IMR-90 (cell line): Measurements from ENCODE around the gene ARPP21. TPM values are rescaled to one million over a fixed set of nuclear protein-coding genes. Genes with fewer than 3 reads are reported as not detected.

ENCODE experiments used
- ATAC-seq: fragments of 200-7000 bp; cut with Tn5 transposase; 2 replicates; pipeline ENCODE4 v1.9.1; 2020; ENCODE audit warnings: low read depth, mild to moderate bottlenecking, moderate library complexity
- BruUV-seq: library from RNA; stranded (reverse); fragments of 400-500 nt; replicated peaks from 2 replicates; lab custom pipeline; 2021; lab: Mats Ljungman, UMichigan
- CTCF ChIA-PET: fragments of 300-600 bp; formaldehyde crosslinking; extraction: SDS; loops from one replicate; lab custom pipeline; 2021; ENCODE audit warnings: antibody characterized with exemption; lab: Yijun Ruan, JAX
- POLR2A ChIA-PET: fragments of 300-600 bp; sonication (Branson Sonifier 250); formaldehyde crosslinking; loops from one replicate; lab custom pipeline; 2022; ENCODE audit warnings: antibody characterized with exemption; ENCODE audit not compliant: unreplicated experiment; lab: Charles Lee
- DNase-seq: peaks from one replicate; pipeline ENCODE4 v3.0.0; 2013
- H2AFZ ChIP-seq: replicated peaks from 2 replicates; pipeline ENCODE3; 2013; ENCODE audit warnings: low read length, mild to moderate bottlenecking; ENCODE audit not compliant: poor library complexity
- H2AK5ac ChIP-seq: 2 replicates; pipeline ENCODE4 v1.6.1; 2013; ENCODE audit warnings: low read depth, low read length, inconsistent platforms
- H2AK9ac ChIP-seq: replicated peaks from 2 replicates; pipeline ENCODE3; 2013; ENCODE audit warnings: mild to moderate bottlenecking, low read depth, low read length, moderate library complexity; ENCODE audit not compliant: poor library complexity
- H2BK120ac ChIP-seq: 2 replicates; pipeline ENCODE4 v1.6.1; 2013; ENCODE audit warnings: low read depth, low read length, inconsistent platforms
- H2BK15ac ChIP-seq: 3 replicates; pipeline ENCODE4 v1.6.1; 2013; ENCODE audit warnings: low read depth, low read length, inconsistent platforms
- H2BK20ac ChIP-seq: 2 replicates; pipeline ENCODE4 v1.6.1; 2013; ENCODE audit warnings: low read depth, mild to moderate bottlenecking, inconsistent platforms, low read length, moderate library complexity
- H2BK5ac ChIP-seq: 2 replicates; pipeline ENCODE4 v1.6.1; 2013; ENCODE audit warnings: mild to moderate bottlenecking, low read depth, low read length, inconsistent platforms; ENCODE audit not compliant: poor library complexity, severe bottlenecking
- H3K14ac ChIP-seq: replicated peaks from 2 replicates; pipeline ENCODE4 v1.6.1; 2013; ENCODE audit warnings: low read depth, low read length, inconsistent platforms
- H3K18ac ChIP-seq: 2 replicates; pipeline ENCODE4 v1.6.1; 2013; ENCODE audit warnings: low read depth, low read length, control low read depth
- H3K23ac ChIP-seq: 2 replicates; pipeline ENCODE4 v1.6.1; 2013; ENCODE audit warnings: low read depth, low read length, inconsistent platforms
- H3K27ac ChIP-seq: 2 replicates; pipeline ENCODE4 v1.5.1; 2013; ENCODE audit warnings: mild to moderate bottlenecking, control low read depth, low read length; ENCODE audit not compliant: insufficient read depth
- H3K27me3 ChIP-seq: 2 replicates; pipeline ENCODE4 v1.6.1; 2013; ENCODE audit warnings: low read length; ENCODE audit not compliant: control insufficient read depth, insufficient read depth
- H3K36me3 ChIP-seq: 2 replicates; pipeline ENCODE4 v1.6.1; 2013; ENCODE audit warnings: low read length, mixed read lengths; ENCODE audit not compliant: control insufficient read depth, insufficient read depth
- H3K4ac ChIP-seq: 2 replicates; pipeline ENCODE4 v1.6.1; 2013; ENCODE audit warnings: low read depth, low read length, inconsistent platforms
- H3K4me1 ChIP-seq: 2 replicates; pipeline ENCODE4 v1.6.1; 2013; ENCODE audit warnings: low read length, mixed read lengths; ENCODE audit not compliant: control insufficient read depth, insufficient read depth
- H3K4me2 ChIP-seq: 2 replicates; pipeline ENCODE4 v1.6.1; 2013; ENCODE audit warnings: low read depth, mild to moderate bottlenecking, control low read depth, low read length, moderate library complexity
- H3K4me3 ChIP-seq: 2 replicates; pipeline ENCODE4 v1.5.1; 2013; ENCODE audit warnings: low read depth, mild to moderate bottlenecking, control low read depth, low read length, moderate library complexity; ENCODE audit not compliant: insufficient read depth
- H3K56ac ChIP-seq: 2 replicates; pipeline ENCODE4 v1.6.1; 2013; ENCODE audit warnings: low read length, inconsistent platforms; ENCODE audit not compliant: insufficient read depth; ENCODE audit errors: extremely low read depth
- H3K79me1 ChIP-seq, 2 experiments: 2 replicates each; pipeline ENCODE4 v1.6.1; 2013; ENCODE audit warnings: low read length in 2 of 2, inconsistent platforms in 1 of 2, low read depth in 1 of 2
- H3K9ac ChIP-seq: 2 replicates; pipeline ENCODE4 v1.6.1; 2013; ENCODE audit warnings: low read depth, low read length, control low read depth
- H3K9me1 ChIP-seq: 2 replicates; pipeline ENCODE4 v1.6.1; 2013; ENCODE audit warnings: low read length, inconsistent platforms; ENCODE audit not compliant: insufficient read depth
- H3K9me3 ChIP-seq: 2 replicates; pipeline ENCODE4 v1.6.1; 2013; ENCODE audit warnings: low read length; ENCODE audit not compliant: control insufficient read depth, insufficient read depth
- H4K20me1 ChIP-seq: 2 replicates; pipeline ENCODE4 v1.6.1; 2013; ENCODE audit warnings: low read length, inconsistent platforms; ENCODE audit not compliant: insufficient read depth
- H4K5ac ChIP-seq: 2 replicates; pipeline ENCODE4 v1.6.1; 2013; ENCODE audit warnings: mild to moderate bottlenecking, low read depth, low read length, control low read depth
- H4K8ac ChIP-seq, 2 experiments: 2 replicates each; pipeline ENCODE4 v1.6.1; 2013; ENCODE audit warnings: low read depth in 2 of 2, low read length in 2 of 2, control low read depth in 1 of 2, inconsistent platforms in 1 of 2
- H4K91ac ChIP-seq: 2 replicates; pipeline ENCODE4 v1.6.1; 2013; ENCODE audit warnings: low read depth, low read length, inconsistent platforms; ENCODE audit not compliant: insufficient read depth
- CEBPB ChIP-seq: IDR thresholded peaks from 2 replicates; pipeline ENCODE4 v1.6.1; 2012; ENCODE audit warnings: low read depth, low read length, improper control_type of control experiment
- MAFK ChIP-seq: IDR thresholded peaks from 2 replicates; pipeline ENCODE4 v1.6.1; 2012; ENCODE audit warnings: low read depth, low read length, improper control_type of control experiment
- MAZ ChIP-seq: IDR thresholded peaks from 2 replicates; pipeline ENCODE4 v1.6.1; 2012; ENCODE audit warnings: low read depth, mild to moderate bottlenecking, low read length, improper control_type of control experiment, moderate library complexity, borderline replicate concordance
- MXI1 ChIP-seq: IDR thresholded peaks from 2 replicates; pipeline ENCODE4 v1.6.1; 2012; ENCODE audit warnings: low read depth, mild to moderate bottlenecking, low read length, moderate library complexity, borderline replicate concordance
- POLR2A ChIP-seq: IDR thresholded peaks from 2 replicates; pipeline ENCODE4 v1.6.1; 2012; ENCODE audit warnings: mild to moderate bottlenecking, low read depth, low read length
- RAD21 ChIP-seq: IDR thresholded peaks from 2 replicates; pipeline ENCODE4 v1.6.1; 2012; ENCODE audit warnings: low read length, improper control_type of control experiment
- SMC3 ChIP-seq: fragments of 150-350 bp; IDR thresholded peaks from 2 replicates; pipeline ENCODE4 v1.6.1; 2016; ENCODE audit warnings: low read depth, mild to moderate bottlenecking, antibody characterized with exemption, low read length, moderate library complexity
- dilution Hi-C: fragments of 300-500 bp; cut with HindIII; formaldehyde crosslinking; loops from one replicate; pipeline ENCODE4 v1.14.3; 2018; ENCODE audit warnings: low sequenced_read_pairs; ENCODE audit not compliant: unreplicated experiment
- in situ Hi-C: fragments of 300-500 bp; cut with MboI; formaldehyde crosslinking; loops from 3 replicates; pipeline ENCODE4 v1.14.3; 2019; ENCODE audit warnings: low sequenced_read_pairs, inconsistent platforms, mixed read lengths
- intact Hi-C: fragments of 100-400 bp; cut with micrococcal nuclease; formaldehyde crosslinking; loops from 2 replicates; pipeline ENCODE4 v1.10.0; 2022
- polyA plus RNA-seq, 3 experiments: library from polyadenylated mRNA; depleted of rRNA; stranded (reverse); fragments of >200 nt; gene quantifications; 2 replicates each; pipeline ENCODE4 v1.2.3, GENCODE V29; 2012; ENCODE audit warnings: low replicate concordance in 1 of 3
- total RNA-seq: library from RNA; depleted of rRNA; stranded (reverse); fragments of >200 nt; gene quantifications from 2 replicates; pipeline ENCODE4 v1.2.3, GENCODE V29; 2012

The ARPP21 gene
- total and polyA plus RNA-seq, 2 of the 4 experiments (the other 2 are of a cell fraction): not detected

GRCh38 chr3:35779611-35780010 is 140.3 kb downstream of the ARPP21 start:
- H2AFZ ChIP-seq: no peak overlapping the region
- no peak overlapping the region for H3K14ac ChIP-seq
- H3K18ac ChIP-seq: no peak overlapping the region
- POLR2A ChIA-PET: no interaction called here
- no peaks in the 10 kb centered on the region for H4K20me1 ChIP-seq
- DNase-seq (no peak), ATAC-seq (no peak)
- H3K9me3 ChIP-seq: peaks cover 4% of the 10 kb centered on the region
- H3K4me1 ChIP-seq: no peaks in the 10 kb centered on the region
- H2AK5ac ChIP-seq: no peak overlapping the region
- CTCF ChIA-PET: no interaction called here
- in situ Hi-C loops (no loop called here), dilution Hi-C loops (no loop called here), intact Hi-C loops (no loop called here)
- no peaks in the 10 kb centered on the region for H3K9me1 ChIP-seq
- no peaks in the 10 kb centered on the region for H3K27me3 ChIP-seq
- no peak overlapping the region for H4K8ac ChIP-seq
- H3K4me3 ChIP-seq: no peak overlapping the region
- no peak overlapping the region for H4K5ac ChIP-seq
- no peak overlapping the region for H2BK5ac ChIP-seq
- no peak overlapping the region for H3K4ac ChIP-seq
- no peaks in the 10 kb centered on the region for H3K79me1 ChIP-seq
- no TSS peak for BruUV-seq
- no peak overlapping the region for H2BK20ac ChIP-seq
- H2AK9ac ChIP-seq: no peak overlapping the region
- H4K91ac ChIP-seq: no peak overlapping the region
- no peak overlapping the region for H3K9ac ChIP-seq
- no peaks in the 10 kb centered on the region for H3K36me3 ChIP-seq
- H3K23ac ChIP-seq: no peak overlapping the region
- H3K56ac ChIP-seq: no peak overlapping the region
- H2BK120ac ChIP-seq: no peak overlapping the region
- no peak for TF ChIP-seq SMC3
- no peak for TF ChIP-seq RAD21
- no peak for TF ChIP-seq CEBPB
- no peak for TF ChIP-seq MXI1
- TF ChIP-seq MAZ: no peak
- no peak for TF ChIP-seq POLR2A
- no peak for TF ChIP-seq MAFK
- no peak overlapping the region for H2BK15ac ChIP-seq
- H3K27ac ChIP-seq: no peak overlapping the region
- no peak overlapping the region for H3K4me2 ChIP-seq
